Measurements from ENCODE around the gene ARL11.

The ARL11 gene

DNA sequence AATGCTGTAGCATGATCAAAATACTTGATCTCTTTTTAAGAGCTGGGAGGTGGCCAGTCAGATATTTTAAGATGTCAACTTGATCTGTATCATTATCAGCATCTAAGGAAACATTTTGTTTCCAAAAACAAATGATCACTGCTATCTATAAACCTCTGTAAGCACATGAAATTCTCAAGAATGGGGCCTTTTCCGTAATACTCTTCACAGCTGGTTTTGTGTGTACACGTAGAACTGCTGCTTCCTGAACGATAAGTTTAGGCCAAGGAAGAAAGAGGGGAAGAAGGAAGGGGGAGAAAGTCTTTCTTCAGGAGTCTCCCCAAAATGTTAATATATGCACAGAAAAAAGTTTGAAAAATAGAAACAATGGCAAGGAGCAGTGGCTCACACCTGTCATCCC lies 25.7 kb downstream of the ARL11 start:
- no peak overlapping the region for H3K4me3 ChIP-seq (replicated peaks in 1 of 2; ENCODE audit: low read depth in 2 of 2, low read length in 2 of 2)
- no peak for TF ChIP-seq CTCF (IDR thresholded peaks at IDR 0.05; ENCODE audit: low read depth, low read length)
- no peak for DNase-seq (ENCODE audit: low read depth in 2 of 2)

DNA sequence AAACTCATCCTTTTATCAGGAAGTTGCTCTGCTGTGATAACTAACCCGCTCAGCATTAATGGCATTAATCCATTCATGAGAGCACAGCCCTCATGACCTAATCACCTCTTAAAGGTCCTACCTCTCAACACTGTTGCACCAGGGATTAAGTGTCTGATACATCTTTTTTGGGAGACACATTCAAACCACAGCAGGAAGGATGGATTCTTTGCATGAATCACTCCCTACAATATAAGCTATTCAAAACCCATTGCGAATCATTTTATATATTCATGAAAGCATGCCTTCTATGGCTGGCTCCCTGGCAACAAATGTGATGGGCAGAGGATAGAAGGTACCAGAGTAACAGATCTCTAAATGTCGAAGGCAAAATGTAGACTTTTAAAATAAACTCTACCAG lies 27.6 kb downstream of the ARL11 start:
- TF ChIP-seq CTCF (IDR thresholded peaks at IDR 0.05; ENCODE audit: low read depth, low read length): no peak
- no peak overlapping the region for H3K4me3 ChIP-seq (replicated peaks in 1 of 2; ENCODE audit: low read depth in 2 of 2, low read length in 2 of 2)
- no peak for DNase-seq (ENCODE audit: low read depth in 2 of 2)

GRCh38 chr13:49657241-49657641 lies 28.9 kb downstream of the ARL11 start:
- no peak for TF ChIP-seq CTCF (IDR thresholded peaks at IDR 0.05; ENCODE audit: low read depth, low read length)
- no peak for DNase-seq (ENCODE audit: low read depth in 2 of 2)
- H3K4me3 ChIP-seq (replicated peaks in 1 of 2; ENCODE audit: low read depth in 2 of 2, low read length in 2 of 2): no peak overlapping the region

GRCh38 chr13:49664606-49665005 lies 36.3 kb downstream of the ARL11 start:
- no peak overlapping the region for H3K4me3 ChIP-seq (replicated peaks in 1 of 2; ENCODE audit: low read depth in 2 of 2, low read length in 2 of 2)
- TF ChIP-seq CTCF (IDR thresholded peaks at IDR 0.05; ENCODE audit: low read depth, low read length): no peak
- DNase-seq (ENCODE audit: low read depth in 2 of 2): no peak

- DNase-seq (ENCODE audit: low read depth in 2 of 2): peak in 1 of 2 donors; percentile 25
- H3K4me3 ChIP-seq (replicated peaks in 1 of 2; ENCODE audit: low read depth in 2 of 2, low read length in 2 of 2): no peak overlapping the region
- TF ChIP-seq CTCF (IDR thresholded peaks at IDR 0.05; ENCODE audit: low read depth, low read length): no peak
These were observed 39.5 kb downstream of the ARL11 start for GRCh38 chr13:49667773-49668172.

- H3K4me3 ChIP-seq (replicated peaks in 1 of 2; ENCODE audit: low read depth in 2 of 2, low read length in 2 of 2): no peak overlapping the region
- peak; percentile 75 to 78 for DNase-seq (ENCODE audit: low read depth in 2 of 2)
- TF ChIP-seq CTCF (IDR thresholded peaks at IDR 0.05; ENCODE audit: low read depth, low read length): peak; percentile 69
These were observed 41.5 kb downstream of the ARL11 start for GRCh38 chr13:49669735-49670309.

- DNase-seq (ENCODE audit: low read depth in 2 of 2): no peak
These were observed 42.5 kb downstream of the ARL11 start for GRCh38 chr13:49670828-49671227.

More at GRCh38 chr13:49670828-49671227, 42.5 kb downstream of the ARL11 start:
- no peak overlapping the region for H3K4me3 ChIP-seq (replicated peaks in 1 of 2; ENCODE audit: low read depth in 2 of 2, low read length in 2 of 2)
- TF ChIP-seq CTCF (IDR thresholded peaks at IDR 0.05; ENCODE audit: low read depth, low read length): no peak

Data from cardiac fibroblast (primary cell).